ENCODE data around the gene PRSS57.
A peak's percentile ranks its signal among the peaks of the same experiment; 100 is the strongest.

GRCh38 chr19:658916-659839, 36.1 kb downstream of the PRSS57 start:
- peak in 2 of 3 experiments; percentile 1 to 24 for TF ChIP-seq CTCF (optimal IDR thresholded peaks at IDR 0.05 in 1 of 3, IDR thresholded peaks at IDR 0.05 in 1 of 3, conservative IDR thresholded peaks at IDR 0.05 in 1 of 3; ENCODE audit: extremely low read depth in 1 of 3, insufficient read depth in 2 of 3, low read length in 3 of 3)
- TF ChIP-seq EZH2 (IDR thresholded peaks at IDR 0.05; ENCODE audit: low read length), result no peak

All from keratinocyte (primary cell).